HG03565 (cell line): ENCODE data around the gene FAM174B.

ENCODE experiments used
- ATAC-seq: cut with Tn5 transposase; IDR thresholded peaks from one replicate; pipeline ENCODE4 v1.9.1; 2021; ENCODE audit warnings: mild to moderate bottlenecking, moderate library complexity; ENCODE audit not compliant: unreplicated experiment

Gene FAM174B

GRCh38 chr15:92655178-92655995 lies at the start of gene FAM174B:
Gene FAM174B (minus strand): TSS chr15:92655775.
- ATAC-seq, result no peak

GRCh38 chr15:92696096-92696495 lies 40.5 kb upstream of the FAM174B start:
- ATAC-seq, result no peak

GRCh38 chr15:92693691-92694331 lies 38.2 kb upstream of the FAM174B start:
- no peak for ATAC-seq

- no peak for ATAC-seq
Measured at GRCh38 chr15:92690395-92690794, 34.8 kb upstream of the FAM174B start.

GRCh38 chr15:92687746-92688145 lies 32.2 kb upstream of the FAM174B start:
- no peak for ATAC-seq

GRCh38 chr15:92687195-92687602 lies 31.6 kb upstream of the FAM174B start:
- ATAC-seq, result no peak

- ATAC-seq, result peak; percentile 57
Measured at GRCh38 chr15:92683511-92683834, 27.9 kb upstream of the FAM174B start.

- ATAC-seq, result no peak
Measured at GRCh38 chr15:92682741-92683510, 27.4 kb upstream of the FAM174B start.

- no peak for ATAC-seq
Measured at GRCh38 chr15:92681141-92681631, 25.6 kb upstream of the FAM174B start.

- no peak for ATAC-seq
Measured at GRCh38 chr15:92677999-92678398, 22.4 kb upstream of the FAM174B start.

- ATAC-seq, result no peak
Measured at GRCh38 chr15:92676561-92676960, 21.0 kb upstream of the FAM174B start.

GRCh38 chr15:92675485-92675884 lies 19.9 kb upstream of the FAM174B start:
- no peak for ATAC-seq

GRCh38 chr15:92674347-92674746 lies 18.8 kb upstream of the FAM174B start:
- ATAC-seq, result no peak

GRCh38 chr15:92672102-92672501 lies 16.5 kb upstream of the FAM174B start:
- no peak for ATAC-seq

GRCh38 chr15:92671406-92671805 lies 15.8 kb upstream of the FAM174B start:
- no peak for ATAC-seq

- ATAC-seq, result no peak
Measured at GRCh38 chr15:92670621-92671020, 15.0 kb upstream of the FAM174B start.

- ATAC-seq, result no peak
Measured at GRCh38 chr15:92669432-92669831, 13.9 kb upstream of the FAM174B start.

- ATAC-seq, result no peak
Measured at GRCh38 chr15:92668620-92669019, 13.0 kb upstream of the FAM174B start.

GRCh38 chr15:92667970-92668485 lies 12.5 kb upstream of the FAM174B start:
- ATAC-seq, result no peak

GRCh38 chr15:92667287-92667904 lies 11.8 kb upstream of the FAM174B start:
- no peak for ATAC-seq

- no peak for ATAC-seq
Measured at GRCh38 chr15:92666780-92667179, 11.2 kb upstream of the FAM174B start.
